ENCODE data around the gene FAP. TPM values are rescaled to one million over a fixed set of nuclear protein-coding genes. Genes with fewer than 3 reads are reported as not detected.

FAP gene
- total and polyA plus RNA-seq, 2 of the 4 experiments (the other 2 are of a cell fraction): 71.0 to 95.0 TPM

DNA sequence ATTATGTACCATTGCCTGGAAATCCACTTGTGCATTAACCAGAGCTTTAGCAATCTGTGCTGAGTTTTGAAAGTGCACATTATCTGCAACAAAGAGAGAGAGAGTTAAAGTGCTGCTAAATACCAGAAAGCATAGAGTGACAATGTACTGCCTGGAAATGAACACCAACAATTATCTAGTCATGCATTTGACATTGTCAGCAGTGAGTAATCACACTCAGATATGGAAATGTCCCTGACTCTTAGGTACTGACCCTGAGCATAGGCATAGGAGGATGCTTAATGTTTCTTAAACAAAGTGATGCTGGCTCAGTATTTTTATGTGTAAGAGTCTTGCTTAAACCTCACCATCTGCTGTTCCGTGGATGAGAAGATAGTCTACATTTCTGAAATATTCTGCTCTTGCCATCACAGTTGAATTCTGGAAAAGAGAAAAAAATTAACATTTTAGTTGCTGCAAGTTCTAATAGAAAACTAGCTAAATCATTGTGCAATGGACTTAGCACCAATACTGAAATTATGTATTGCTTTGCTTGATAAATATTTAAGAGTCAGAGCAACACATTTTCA lies 70.4 kb downstream of the FAP start:
- ATAC-seq (ENCODE audit: low read depth) (no peak), DNase-seq (no peak)
- in situ Hi-C loops (cut with MboI; ENCODE audit: low sequenced_read_pairs): no loop called here
- no peak overlapping the region for H3K56ac ChIP-seq (ENCODE audit: extremely low read depth, insufficient read depth, low read length)
- H3K27ac ChIP-seq (ENCODE audit: insufficient read depth, low read length): no peak overlapping the region
- no peak overlapping the region for H3K23ac ChIP-seq (ENCODE audit: low read depth, low read length)
- H2AFZ ChIP-seq (replicated peaks; ENCODE audit: low read length, poor library complexity): no peak overlapping the region
- no peak overlapping the region for H3K14ac ChIP-seq (replicated peaks; ENCODE audit: low read depth, low read length)
- no peak overlapping the region for H3K4me3 ChIP-seq (ENCODE audit: insufficient read depth, low read depth, low read length)
- ChIA-PET POLR2A (ENCODE audit: unreplicated experiment) (no interaction called here), CTCF (no interaction called here)
- H3K79me1 ChIP-seq (ENCODE audit: low read depth in 1 of 2, low read length in 2 of 2): no peaks in the 10 kb centered on the region
- no peak overlapping the region for H2BK120ac ChIP-seq (ENCODE audit: low read depth, low read length)
- no TSS peak for BruUV-seq (replicated peaks)
- H3K4ac ChIP-seq (ENCODE audit: low read depth, low read length): no peak overlapping the region
- H3K4me2 ChIP-seq (ENCODE audit: low read depth, low read length): no peak overlapping the region
- no peak overlapping the region for H3K9ac ChIP-seq (ENCODE audit: low read depth, low read length)
- H3K36me3 ChIP-seq (ENCODE audit: control insufficient read depth, insufficient read depth, low read length): peaks cover 18% of the 10 kb centered on the region
- H3K4me1 ChIP-seq (ENCODE audit: control insufficient read depth, insufficient read depth, low read length): peaks cover 8% of the 10 kb centered on the region
- intact Hi-C loops (cut with micrococcal nuclease): no loop called here
- dilution Hi-C loops (cut with HindIII; ENCODE audit: low sequenced_read_pairs, unreplicated experiment): no loop called here
- no peak overlapping the region for H2BK15ac ChIP-seq (ENCODE audit: low read depth, low read length)
- H3K18ac ChIP-seq (ENCODE audit: low read depth, low read length): no peak overlapping the region
- TF ChIP-seq, protein P1, sequence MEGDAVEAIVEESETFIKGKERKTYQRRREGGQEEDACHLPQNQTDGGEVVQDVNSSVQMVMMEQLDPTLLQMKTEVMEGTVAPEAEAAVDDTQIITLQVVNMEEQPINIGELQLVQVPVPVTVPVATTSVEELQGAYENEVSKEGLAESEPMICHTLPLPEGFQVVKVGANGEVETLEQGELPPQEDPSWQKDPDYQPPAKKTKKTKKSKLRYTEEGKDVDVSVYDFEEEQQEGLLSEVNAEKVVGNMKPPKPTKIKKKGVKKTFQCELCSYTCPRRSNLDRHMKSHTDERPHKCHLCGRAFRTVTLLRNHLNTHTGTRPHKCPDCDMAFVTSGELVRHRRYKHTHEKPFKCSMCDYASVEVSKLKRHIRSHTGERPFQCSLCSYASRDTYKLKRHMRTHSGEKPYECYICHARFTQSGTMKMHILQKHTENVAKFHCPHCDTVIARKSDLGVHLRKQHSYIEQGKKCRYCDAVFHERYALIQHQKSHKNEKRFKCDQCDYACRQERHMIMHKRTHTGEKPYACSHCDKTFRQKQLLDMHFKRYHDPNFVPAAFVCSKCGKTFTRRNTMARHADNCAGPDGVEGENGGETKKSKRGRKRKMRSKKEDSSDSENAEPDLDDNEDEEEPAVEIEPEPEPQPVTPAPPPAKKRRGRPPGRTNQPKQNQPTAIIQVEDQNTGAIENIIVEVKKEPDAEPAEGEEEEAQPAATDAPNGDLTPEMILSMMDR (conservative IDR thresholded peaks at IDR 0.05; ENCODE audit: low read depth, low read length): no peak
- no peak for TF ChIP-seq RFX5 (IDR thresholded peaks at IDR 0.05; ENCODE audit: low read depth, low read length)
- no peak for TF ChIP-seq RCOR1 (IDR thresholded peaks at IDR 0.05; ENCODE audit: insufficient replicate concordance, low read length)
- TF ChIP-seq, protein P2, sequence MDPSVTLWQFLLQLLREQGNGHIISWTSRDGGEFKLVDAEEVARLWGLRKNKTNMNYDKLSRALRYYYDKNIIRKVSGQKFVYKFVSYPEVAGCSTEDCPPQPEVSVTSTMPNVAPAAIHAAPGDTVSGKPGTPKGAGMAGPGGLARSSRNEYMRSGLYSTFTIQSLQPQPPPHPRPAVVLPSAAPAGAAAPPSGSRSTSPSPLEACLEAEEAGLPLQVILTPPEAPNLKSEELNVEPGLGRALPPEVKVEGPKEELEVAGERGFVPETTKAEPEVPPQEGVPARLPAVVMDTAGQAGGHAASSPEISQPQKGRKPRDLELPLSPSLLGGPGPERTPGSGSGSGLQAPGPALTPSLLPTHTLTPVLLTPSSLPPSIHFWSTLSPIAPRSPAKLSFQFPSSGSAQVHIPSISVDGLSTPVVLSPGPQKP (IDR thresholded peaks at IDR 0.05; ENCODE audit: borderline replicate concordance, low read depth, low read length): no peak
- no peak overlapping the region for H4K8ac ChIP-seq (ENCODE audit: low read depth in 2 of 2, low read length in 2 of 2)
- WGBS, 2 experiments (ENCODE audit: extremely low coverage in 2 of 2, insufficient read length in 1 of 2): no CpG with 5 or more reads among the region's 1 CpG
- H3K9me1 ChIP-seq (ENCODE audit: insufficient read depth, low read length): peaks cover 7% of the 10 kb centered on the region; the same call in 1 of the 2 replicates
- H2BK20ac ChIP-seq (ENCODE audit: low read depth, low read length): no peak overlapping the region
- H4K20me1 ChIP-seq (ENCODE audit: insufficient read depth, low read length): no peaks in the 10 kb centered on the region; the same call in 1 of the 2 replicates
- H2AK5ac ChIP-seq (ENCODE audit: low read depth, low read length): no peak overlapping the region
- H3K27me3 ChIP-seq (ENCODE audit: control insufficient read depth, insufficient read depth, low read length): no peaks in the 10 kb centered on the region
- H2BK5ac ChIP-seq (ENCODE audit: low read depth, low read length, poor library complexity, severe bottlenecking): no peak overlapping the region
- H3K9me3 ChIP-seq (ENCODE audit: control insufficient read depth, insufficient read depth, low read length): no peaks in the 10 kb centered on the region
- H2AK9ac ChIP-seq (replicated peaks; ENCODE audit: low read depth, low read length, poor library complexity): no peak overlapping the region
- H4K5ac ChIP-seq (ENCODE audit: low read depth, low read length): no peak overlapping the region
- H4K91ac ChIP-seq (ENCODE audit: insufficient read depth, low read depth, low read length): no peak overlapping the region

Data from IMR-90 (cell line).